Measurements from ENCODE around the gene ZNF157. TPM values are rescaled to one million over a fixed set of nuclear protein-coding genes. Genes with fewer than 3 reads are reported as not detected.
A peak's percentile ranks its signal among the peaks of the same experiment; 100 is the strongest.
"Not testable (repeated sequence)": the region's sequence is repeated elsewhere in the genome, so short reads cannot be mapped to it uniquely, and the experiment has no call there.

The ZNF157 gene
- polyA plus RNA-seq, 3 donors, result not detected

DNA sequence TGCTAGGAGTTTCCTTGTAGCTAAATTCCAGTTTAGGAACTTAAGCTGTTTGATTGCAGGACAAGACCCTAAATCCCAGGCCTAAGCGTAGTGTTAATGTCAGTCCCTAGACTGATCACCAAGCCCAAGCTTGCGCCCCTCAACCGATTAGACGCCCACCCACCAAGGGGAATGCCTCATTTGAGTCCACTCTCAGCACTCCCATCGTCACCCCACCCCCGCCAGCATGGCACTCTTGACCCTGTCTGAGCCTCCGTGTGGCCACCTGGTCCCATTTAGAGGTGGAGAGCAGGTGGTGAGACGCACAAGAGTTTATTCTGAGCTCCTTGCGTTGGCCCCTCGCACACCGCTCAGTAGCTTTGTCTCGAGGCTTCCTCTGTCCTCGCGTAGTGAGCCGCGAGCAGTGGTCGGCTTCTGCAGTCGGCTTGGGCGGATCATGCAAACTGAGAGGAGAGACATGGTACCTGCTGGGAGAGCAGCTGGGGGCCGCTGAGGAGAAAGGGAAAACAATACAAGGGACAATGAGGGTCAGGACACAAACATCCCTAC lies 48.5 kb upstream of the ZNF157 start:
- Mint-ChIP-seq H3K27ac (no peak overlapping the region), H3K36me3 (no peaks in the 10 kb centered on the region), H3K9me3 (peaks cover 0 to 12% (median 3%) of the 10 kb centered on the region in 7 donors), H3K4me1 (peaks cover 6% of the 10 kb centered on the region), H3K27me3 (ENCODE audit: low read depth in 3 of 3) (peaks cover 0 to 25% (median 2%) of the 10 kb centered on the region in 3 donors), H3K4me3 (no peak overlapping the region)
- TF ChIP-seq, protein P1, sequence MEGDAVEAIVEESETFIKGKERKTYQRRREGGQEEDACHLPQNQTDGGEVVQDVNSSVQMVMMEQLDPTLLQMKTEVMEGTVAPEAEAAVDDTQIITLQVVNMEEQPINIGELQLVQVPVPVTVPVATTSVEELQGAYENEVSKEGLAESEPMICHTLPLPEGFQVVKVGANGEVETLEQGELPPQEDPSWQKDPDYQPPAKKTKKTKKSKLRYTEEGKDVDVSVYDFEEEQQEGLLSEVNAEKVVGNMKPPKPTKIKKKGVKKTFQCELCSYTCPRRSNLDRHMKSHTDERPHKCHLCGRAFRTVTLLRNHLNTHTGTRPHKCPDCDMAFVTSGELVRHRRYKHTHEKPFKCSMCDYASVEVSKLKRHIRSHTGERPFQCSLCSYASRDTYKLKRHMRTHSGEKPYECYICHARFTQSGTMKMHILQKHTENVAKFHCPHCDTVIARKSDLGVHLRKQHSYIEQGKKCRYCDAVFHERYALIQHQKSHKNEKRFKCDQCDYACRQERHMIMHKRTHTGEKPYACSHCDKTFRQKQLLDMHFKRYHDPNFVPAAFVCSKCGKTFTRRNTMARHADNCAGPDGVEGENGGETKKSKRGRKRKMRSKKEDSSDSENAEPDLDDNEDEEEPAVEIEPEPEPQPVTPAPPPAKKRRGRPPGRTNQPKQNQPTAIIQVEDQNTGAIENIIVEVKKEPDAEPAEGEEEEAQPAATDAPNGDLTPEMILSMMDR (IDR thresholded peaks at IDR 0.05), result no peak
- no peaks in the 10 kb centered on the region for H3K4me1 ChIP-seq (ENCODE audit: control insufficient read depth in 1 of 2, insufficient read depth in 2 of 2, low read length in 2 of 2)
- no peak overlapping the region for H3K4me2 ChIP-seq (replicated peaks; ENCODE audit: extremely low read depth, low read length, poor library complexity, severe bottlenecking)
- H4K20me1 ChIP-seq (ENCODE audit: insufficient read depth, low read length), result no peaks in the 10 kb centered on the region
- WGBS (ENCODE audit: insufficient coverage), result 71% methylated on average over 4 of the region's 20 CpGs
- no peaks in the 10 kb centered on the region for H3K36me3 ChIP-seq (replicated peaks in 1 of 2; ENCODE audit: control insufficient read depth in 1 of 2, insufficient read depth in 2 of 2, low read length in 2 of 2)
- no peak for DNase-seq
- no peaks in the 10 kb centered on the region for H3K27me3 ChIP-seq (ENCODE audit: control insufficient read depth in 2 of 2, insufficient read depth in 2 of 2, low read length in 2 of 2)
- intact Hi-C loops (cut with micrococcal nuclease), result no loop called here
- no peak overlapping the region for H3K27ac ChIP-seq (ENCODE audit: low read depth in 1 of 2, low read length in 2 of 2)
- H2AFZ ChIP-seq (ENCODE audit: insufficient read depth, low read depth, low read length, poor library complexity, severe bottlenecking), result no peak overlapping the region
- H3K9me3 ChIP-seq (replicated peaks in 1 of 2; ENCODE audit: control insufficient read depth in 1 of 2, insufficient read depth in 1 of 2, low read length in 2 of 2), result no peaks in the 10 kb centered on the region
- no peak overlapping the region for H3K4me3 ChIP-seq (replicated peaks in 1 of 3; ENCODE audit: low read depth in 2 of 3, low read length in 3 of 3)
- no peaks in the 10 kb centered on the region for H3K79me2 ChIP-seq (ENCODE audit: insufficient read depth, low read length)
- H3K9ac ChIP-seq (ENCODE audit: insufficient read depth, low read length, poor library complexity, severe bottlenecking), result no peak overlapping the region

DNA sequence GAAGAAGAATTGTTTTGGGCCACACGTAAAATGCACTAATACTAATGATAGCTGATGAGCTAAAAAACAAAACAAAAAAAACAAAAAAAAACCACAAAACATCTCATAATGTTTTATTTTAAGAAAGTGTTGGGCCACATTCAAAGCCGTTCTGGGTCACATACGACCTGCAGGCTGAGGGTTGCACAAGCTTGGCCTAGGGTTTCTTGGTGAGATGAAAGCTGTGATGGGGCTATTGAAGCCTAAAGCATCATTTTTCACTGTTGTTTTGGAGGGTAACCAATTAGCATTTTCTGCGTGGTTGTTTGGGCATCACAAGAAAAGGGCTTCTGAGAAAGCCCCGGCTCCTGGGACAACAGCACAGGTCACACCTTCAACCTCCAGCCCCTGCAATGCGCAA lies 42.5 kb upstream of the ZNF157 start:
- Histone ChIP-seq H3K4me3 (replicated peaks in 1 of 3; ENCODE audit: low read depth in 2 of 3, low read length in 3 of 3) (no peak overlapping the region), H3K27me3 (ENCODE audit: control insufficient read depth in 2 of 2, insufficient read depth in 2 of 2, low read length in 2 of 2) (no peaks in the 10 kb centered on the region), H4K20me1 (ENCODE audit: insufficient read depth, low read length) (no peaks in the 10 kb centered on the region), H3K9me3 (replicated peaks in 1 of 2; ENCODE audit: control insufficient read depth in 1 of 2, insufficient read depth in 1 of 2, low read length in 2 of 2) (no peaks in the 10 kb centered on the region), H3K27ac (ENCODE audit: low read depth in 1 of 2, low read length in 2 of 2) (no peak overlapping the region), H3K36me3 (replicated peaks in 1 of 2; ENCODE audit: control insufficient read depth in 1 of 2, insufficient read depth in 2 of 2, low read length in 2 of 2) (no peaks in the 10 kb centered on the region), H2AFZ (ENCODE audit: insufficient read depth, low read depth, low read length, poor library complexity, severe bottlenecking) (no peak overlapping the region), H3K9ac (ENCODE audit: insufficient read depth, low read length, poor library complexity, severe bottlenecking) (no peak overlapping the region), H3K4me2 (replicated peaks; ENCODE audit: extremely low read depth, low read length, poor library complexity, severe bottlenecking) (no peak overlapping the region), H3K4me1 (ENCODE audit: control insufficient read depth in 1 of 2, insufficient read depth in 2 of 2, low read length in 2 of 2) (peaks cover 0 to 4% of the 10 kb centered on the region in 2 donors), H3K79me2 (ENCODE audit: insufficient read depth, low read length) (no peaks in the 10 kb centered on the region)
- TF ChIP-seq, protein P1 (IDR thresholded peaks at IDR 0.05), result no peak
- H3K27ac Mint-ChIP-seq, result peak overlapping the region in 2 of 7 donors; percentile 26 to 71
- no CpG with 5 or more reads among the region's 6 CpGs for WGBS (ENCODE audit: insufficient coverage)
- H3K36me3 Mint-ChIP-seq, result no peaks in the 10 kb centered on the region
- intact Hi-C loops (cut with micrococcal nuclease), result no loop called here
- peaks cover 0 to 2% (median 0%) of the 10 kb centered on the region in 7 donors for H3K9me3 Mint-ChIP-seq
- DNase-seq, result no peak
- H3K27me3 Mint-ChIP-seq (ENCODE audit: low read depth in 3 of 3), result peaks cover 0 to 10% (median 0%) of the 10 kb centered on the region in 3 donors
- H3K4me1 Mint-ChIP-seq, result peaks cover 10% of the 10 kb centered on the region
- no peak overlapping the region for H3K4me3 Mint-ChIP-seq

DNA sequence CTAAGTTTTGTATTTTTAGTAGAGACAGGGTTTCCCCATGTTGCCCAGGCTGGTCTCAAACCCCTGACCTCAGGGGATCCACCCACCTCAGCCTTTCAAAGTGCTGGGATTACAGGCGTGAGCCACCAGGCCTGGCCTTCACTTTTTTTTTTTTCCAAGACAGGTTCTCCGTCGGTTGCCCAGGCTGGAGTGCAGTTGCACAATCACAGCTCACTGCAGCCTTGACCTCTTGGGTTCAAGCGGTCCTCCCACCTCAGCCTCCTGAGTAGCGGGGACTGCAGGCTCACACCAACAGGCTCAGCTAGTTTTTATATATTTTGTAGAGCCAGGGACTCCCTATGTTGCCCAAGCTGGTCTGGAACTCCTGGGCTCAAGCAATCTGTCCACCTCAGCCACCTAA lies 37.6 kb upstream of the ZNF157 start:
- H3K36me3 ChIP-seq (replicated peaks in 1 of 2; ENCODE audit: control insufficient read depth in 1 of 2, insufficient read depth in 2 of 2, low read length in 2 of 2); H3K4me2 ChIP-seq (replicated peaks; ENCODE audit: extremely low read depth, low read length, poor library complexity, severe bottlenecking); H3K27me3 ChIP-seq (ENCODE audit: control insufficient read depth in 2 of 2, insufficient read depth in 2 of 2, low read length in 2 of 2); intact Hi-C loops (cut with micrococcal nuclease); H3K36me3 Mint-ChIP-seq; H3K4me1 ChIP-seq (ENCODE audit: control insufficient read depth in 1 of 2, insufficient read depth in 2 of 2, low read length in 2 of 2); H3K9me3 Mint-ChIP-seq; H4K20me1 ChIP-seq (ENCODE audit: insufficient read depth, low read length); H3K9me3 ChIP-seq (replicated peaks in 1 of 2; ENCODE audit: control insufficient read depth in 1 of 2, insufficient read depth in 1 of 2, low read length in 2 of 2); H2AFZ ChIP-seq (ENCODE audit: insufficient read depth, low read depth, low read length, poor library complexity, severe bottlenecking); H3K79me2 ChIP-seq (ENCODE audit: insufficient read depth, low read length); DNase-seq; H3K9ac ChIP-seq (ENCODE audit: insufficient read depth, low read length, poor library complexity, severe bottlenecking); H3K4me3 Mint-ChIP-seq; H3K4me3 ChIP-seq (replicated peaks in 1 of 3; ENCODE audit: low read depth in 2 of 3, low read length in 3 of 3); H3K27ac ChIP-seq (ENCODE audit: low read depth in 1 of 2, low read length in 2 of 2); H3K4me1 Mint-ChIP-seq: not testable (repeated sequence)
- WGBS (ENCODE audit: insufficient coverage), result 80% methylated on average over 1 of the region's 5 CpGs
- H3K27ac Mint-ChIP-seq, result peak overlapping the region in 1 of 7 donors; percentile 19
- peaks cover 0 to 18% (median 0%) of the 10 kb centered on the region in 3 donors for H3K27me3 Mint-ChIP-seq (ENCODE audit: low read depth in 3 of 3)
